Mesodermal cell (in vitro differentiated cells): Measurements from ENCODE around the gene SQSTM1.

Source experiments
- H3K27ac ChIP-seq: 2 replicates; pipeline ENCODE4 v1.7.0; 2013; ENCODE audit warnings: mild to moderate bottlenecking, low read depth, low read length, moderate library complexity; ENCODE audit not compliant: severe bottlenecking
- H3K36me3 ChIP-seq: 2 replicates; pipeline ENCODE4 v1.7.1; 2013; ENCODE audit warnings: mild to moderate bottlenecking, low read length, moderate library complexity; ENCODE audit not compliant: control insufficient read depth, insufficient read depth
- H3K4me1 ChIP-seq: one replicate; pipeline ENCODE4 v1.7.1; 2013; ENCODE audit warnings: mild to moderate bottlenecking, low read length; ENCODE audit not compliant: insufficient read depth, control insufficient read depth, poor library complexity, severe bottlenecking
- H3K4me3 ChIP-seq: 2 replicates; pipeline ENCODE4 v1.7.0; 2013; ENCODE audit warnings: low read length, control low read depth, mild to moderate bottlenecking; ENCODE audit not compliant: insufficient read depth, poor library complexity, severe bottlenecking; ENCODE audit errors: extremely low read depth
- H3K9me3 ChIP-seq: 2 replicates; pipeline ENCODE4 v1.7.1; 2013; ENCODE audit warnings: mild to moderate bottlenecking, low read length, moderate library complexity; ENCODE audit not compliant: control insufficient read depth
- WGBS, 2 experiments: methylation state at CpG; one replicate each; pipeline ENCODE4 v1.1.5; 2013; ENCODE audit warnings: missing lambda C conversion rate in 2 of 2; ENCODE audit not compliant: insufficient coverage in 2 of 2; 5-methylcytosine and 5-hydroxymethylcytosine counted together

Gene SQSTM1

GRCh38 chr5:179863449-179864085 is 42.9 kb downstream of the SQSTM1 start:
- Histone ChIP-seq H3K4me1 (no peaks in the 10 kb centered on the region), H3K36me3 (peaks cover 50% of the 10 kb centered on the region), H3K9me3 (no peaks in the 10 kb centered on the region), H3K4me3 (no peak overlapping the region), H3K27ac (no peak overlapping the region)
- WGBS, 2 experiments = 93 to 94% methylated on average over 30 to 31 of the region's 31 CpGs

- Histone ChIP-seq H3K4me1 (no peaks in the 10 kb centered on the region), H3K9me3 (no peaks in the 10 kb centered on the region), H3K27ac (no peak overlapping the region), H3K36me3 (peaks cover 60% of the 10 kb centered on the region), H3K4me3 (no peak overlapping the region)
- 96% methylated on average over 6 to 7 of the region's 7 CpGs for WGBS, 2 experiments
These were observed 44.0 kb downstream of the SQSTM1 start for GRCh38 chr5:179864686-179865085.

- no peak overlapping the region for H3K4me3 ChIP-seq
- no peaks in the 10 kb centered on the region for H3K4me1 ChIP-seq
- no peak overlapping the region for H3K27ac ChIP-seq
- H3K9me3 ChIP-seq = no peaks in the 10 kb centered on the region
- 96% methylated on average over 10 to 14 of the region's 15 CpGs for WGBS, 2 experiments
- peaks cover 70% of the 10 kb centered on the region for H3K36me3 ChIP-seq
These were observed 45.0 kb downstream of the SQSTM1 start for GRCh38 chr5:179865491-179866240.

- no peaks in the 10 kb centered on the region for H3K4me1 ChIP-seq
- peaks cover 76% of the 10 kb centered on the region for H3K36me3 ChIP-seq
- no peak overlapping the region for H3K4me3 ChIP-seq
- no peak overlapping the region for H3K27ac ChIP-seq
- 86 to 97% methylated on average over 20 to 21 of the region's 21 CpGs for WGBS, 2 experiments
- H3K9me3 ChIP-seq = no peaks in the 10 kb centered on the region
These were observed 45.8 kb downstream of the SQSTM1 start for GRCh38 chr5:179866241-179867078.

GRCh38 chr5:179867079-179867465 is 46.4 kb downstream of the SQSTM1 start:
- Histone ChIP-seq H3K27ac (no peak overlapping the region), H3K4me1 (no peaks in the 10 kb centered on the region), H3K4me3 (no peak overlapping the region), H3K36me3 (peaks cover 76% of the 10 kb centered on the region), H3K9me3 (no peaks in the 10 kb centered on the region)
- 92 to 94% methylated on average over 5 to 6 of the region's 6 CpGs for WGBS, 2 experiments

- 93% methylated on average over 10 to 11 of the region's 11 CpGs for WGBS, 2 experiments
- no peak overlapping the region for H3K27ac ChIP-seq
- no peaks in the 10 kb centered on the region for H3K9me3 ChIP-seq
- no peaks in the 10 kb centered on the region for H3K4me1 ChIP-seq
- H3K4me3 ChIP-seq = no peak overlapping the region
- peaks cover 76% of the 10 kb centered on the region for H3K36me3 ChIP-seq
These were observed 46.8 kb downstream of the SQSTM1 start for GRCh38 chr5:179867476-179867875.

GRCh38 chr5:179868541-179868940 is 47.8 kb downstream of the SQSTM1 start:
- no peak overlapping the region for H3K27ac ChIP-seq
- 96 to 97% methylated on average over 10 to 14 of the region's 14 CpGs for WGBS, 2 experiments
- H3K4me1 ChIP-seq = no peaks in the 10 kb centered on the region
- peaks cover 75% of the 10 kb centered on the region for H3K36me3 ChIP-seq
- H3K9me3 ChIP-seq = no peaks in the 10 kb centered on the region
- H3K4me3 ChIP-seq = no peak overlapping the region

GRCh38 chr5:179869101-179869500 is 48.4 kb downstream of the SQSTM1 start:
- WGBS, 2 experiments = 85 to 93% methylated on average over 5 of the region's 5 CpGs
- no peaks in the 10 kb centered on the region for H3K4me1 ChIP-seq
- no peak overlapping the region for H3K27ac ChIP-seq
- H3K4me3 ChIP-seq = no peak overlapping the region
- H3K36me3 ChIP-seq = peaks cover 77% of the 10 kb centered on the region
- H3K9me3 ChIP-seq = no peaks in the 10 kb centered on the region

GRCh38 chr5:179869641-179870402 is 49.1 kb downstream of the SQSTM1 start:
- Histone ChIP-seq H3K4me1 (no peaks in the 10 kb centered on the region), H3K9me3 (no peaks in the 10 kb centered on the region), H3K27ac (no peak overlapping the region), H3K4me3 (no peak overlapping the region), H3K36me3 (peaks cover 80% of the 10 kb centered on the region)
- WGBS, 2 experiments = 96% methylated on average over 14 to 15 of the region's 16 CpGs

GRCh38 chr5:179870403-179870903 is 49.7 kb downstream of the SQSTM1 start:
- 79 to 85% methylated on average over 14 to 16 of the region's 17 CpGs for WGBS, 2 experiments
- Histone ChIP-seq H3K36me3 (peaks cover 81% of the 10 kb centered on the region), H3K4me3 (no peak overlapping the region), H3K27ac (no peak overlapping the region), H3K9me3 (no peaks in the 10 kb centered on the region), H3K4me1 (no peaks in the 10 kb centered on the region)
